SU-DHL-6 (cell line): ENCODE data around the gene TAF10.
A peak's percentile ranks its signal among the peaks of the same experiment; 100 is the strongest.

Experiments
- H2AFZ ChIP-seq: fragments of 200-600 bp; sonication (generic); 2 replicates; pipeline ENCODE4 v1.6.1; 2014; ENCODE audit warnings: low read depth, mild to moderate bottlenecking, moderate library complexity, mixed read lengths, antibody characterized with exemption, low read length; ENCODE audit not compliant: severe bottlenecking
- H3F3A ChIP-seq: fragments of 200-600 bp; shearing (Covaris generic); 2 replicates; pipeline ENCODE4 v1.6.0; 2016; ENCODE audit warnings: antibody characterized with exemption, mild to moderate bottlenecking; ENCODE audit not compliant: insufficient read depth
- H3K27ac ChIP-seq: fragments of 200-600 bp; sonication (generic); 2 replicates; pipeline ENCODE4 v1.5.1; 2016; ENCODE audit warnings: low read depth, mild to moderate bottlenecking, low read length, moderate library complexity, mixed read lengths
- H3K27me3 ChIP-seq: fragments of 200-600 bp; sonication (generic), shearing (Covaris generic); 2 replicates; pipeline ENCODE4 v1.6.0; 2014; ENCODE audit warnings: mild to moderate bottlenecking, low read length
- H3K36me3 ChIP-seq: fragments of 200-600 bp; sonication (generic); 2 replicates; pipeline ENCODE4 v1.6.1; 2014; ENCODE audit warnings: mild to moderate bottlenecking, low read length, mixed read lengths
- H3K4me2 ChIP-seq: fragments of 300-600, 200-600 bp; shearing (Covaris generic), sonication (generic); 2 replicates; pipeline ENCODE4 v1.6.0; 2014; ENCODE audit warnings: low read length, low read depth, mild to moderate bottlenecking; ENCODE audit not compliant: poor library complexity, severe bottlenecking
- H3K4me3 ChIP-seq: fragments of 200-600 bp; sonication (generic); 2 replicates; pipeline ENCODE4 v1.5.1; 2014; ENCODE audit warnings: antibody characterized with exemption, low read length, mild to moderate bottlenecking, mixed read lengths; ENCODE audit not compliant: insufficient read depth, poor library complexity, severe bottlenecking
- H3K79me2 ChIP-seq: fragments of 200-600 bp; sonication (generic); 2 replicates; pipeline ENCODE4 v1.6.1; 2014; ENCODE audit warnings: mild to moderate bottlenecking, low read length, moderate library complexity; ENCODE audit not compliant: insufficient read depth
- H3K9ac ChIP-seq: fragments of 200-600 bp; sonication (generic); 2 replicates; pipeline ENCODE4 v1.7.0; 2014; ENCODE audit warnings: mild to moderate bottlenecking, low read length
- H3K9me2 ChIP-seq: fragments of 200-600 bp; sonication (generic); replicated peaks from 2 replicates; pipeline ENCODE4 v1.6.1; 2014; ENCODE audit warnings: low read length; ENCODE audit not compliant: insufficient read depth
- H3K9me3 ChIP-seq: fragments of 200-600 bp; sonication (generic); 2 replicates; pipeline ENCODE4 v1.6.1; 2014; ENCODE audit warnings: low read length, mixed read lengths; ENCODE audit not compliant: insufficient read depth
- H4K20me1 ChIP-seq: fragments of 200-600 bp; sonication (generic); 2 replicates; pipeline ENCODE4 v1.6.1; 2014; ENCODE audit warnings: low read depth, mild to moderate bottlenecking, antibody characterized with exemption, low read length, moderate library complexity, mixed read lengths
- CTCF ChIP-seq: fragments of 200-600 bp; sonication (generic); IDR thresholded peaks from one replicate; pipeline ENCODE4 v1.5.1; 2017; ENCODE audit warnings: antibody characterized with exemption, mild to moderate bottlenecking, low read length, moderate library complexity; ENCODE audit not compliant: insufficient read depth, poor library complexity, severe bottlenecking
- EZH2phosphoT487 ChIP-seq: fragments of 200-600 bp; sonication (generic), shearing (Covaris generic); conservative IDR thresholded peaks from 2 replicates; pipeline ENCODE4 v1.6.1; 2018; ENCODE audit warnings: mild to moderate bottlenecking, antibody characterized with exemption, low read length, moderate library complexity, mixed read lengths

TAF10 gene

GRCh38 chr11:6610591-6610990, 1.4 kb downstream of the TAF10 start:
- Histone ChIP-seq H3K4me2 (peak overlapping the region; percentile 84), H3K9ac (peak overlapping the region; percentile 78; the same call in 1 of the 2 replicates), H4K20me1 (no peaks in the 10 kb centered on the region), H3K4me3 (no peak overlapping the region), H2AFZ (no peak overlapping the region), H3K9me3 (no peaks in the 10 kb centered on the region), H3K9me2 (no peaks in the 10 kb centered on the region), H3F3A (peaks cover 20% of the 10 kb centered on the region), H3K36me3 (no peaks in the 10 kb centered on the region), H3K27me3 (no peaks in the 10 kb centered on the region), H3K79me2 (peaks cover 15% of the 10 kb centered on the region), H3K27ac (no peak overlapping the region)
- TF ChIP-seq EZH2phosphoT487 = no peak
- TF ChIP-seq CTCF = no peak

GRCh38 chr11:6609502-6610015, 2.5 kb downstream of the TAF10 start:
- Histone ChIP-seq H3K9me3 (no peaks in the 10 kb centered on the region), H4K20me1 (no peaks in the 10 kb centered on the region), H3K79me2 (peaks cover 22% of the 10 kb centered on the region), H3K4me2 (no peak overlapping the region), H3K9ac (no peak overlapping the region), H3K27me3 (no peaks in the 10 kb centered on the region), H3K36me3 (no peaks in the 10 kb centered on the region), H3K27ac (no peak overlapping the region), H3K4me3 (no peak overlapping the region), H3F3A (peaks cover 21% of the 10 kb centered on the region), H2AFZ (no peak overlapping the region), H3K9me2 (no peaks in the 10 kb centered on the region)
- TF ChIP-seq CTCF = no peak
- no peak for TF ChIP-seq EZH2phosphoT487

GRCh38 chr11:6608726-6609501, 3.1 kb downstream of the TAF10 start:
- Histone ChIP-seq H3K9ac (no peak overlapping the region), H3K27ac (no peak overlapping the region), H3K27me3 (no peaks in the 10 kb centered on the region), H3K9me2 (no peaks in the 10 kb centered on the region), H3F3A (peaks cover 24% of the 10 kb centered on the region), H3K4me2 (no peak overlapping the region), H3K79me2 (peaks cover 28% of the 10 kb centered on the region), H2AFZ (no peak overlapping the region), H3K4me3 (no peak overlapping the region), H3K9me3 (no peaks in the 10 kb centered on the region), H3K36me3 (no peaks in the 10 kb centered on the region), H4K20me1 (no peaks in the 10 kb centered on the region)
- TF ChIP-seq EZH2phosphoT487 (no peak), CTCF (no peak)
